A673 (cell line): ENCODE measurements around the gene RALGAPA2.
"Not testable (repeated sequence)": the region's sequence is repeated elsewhere in the genome, so short reads cannot be mapped to it uniquely, and the experiment has no call there.

Experiments used
- CTCF ChIP-seq: fragments of 300-800, 200-600 bp; sonication (generic); conservative IDR thresholded peaks from 2 replicates; pipeline ENCODE4 v1.5.1; 2017; ENCODE audit warnings: low read depth, mild to moderate bottlenecking, antibody characterized with exemption, low read length, moderate library complexity, mixed read lengths
- EZH2 ChIP-seq: fragments of 200-600 bp; sonication (generic); IDR thresholded peaks from 2 replicates; pipeline ENCODE4 v1.6.1; 2017; ENCODE audit warnings: borderline replicate concordance, low read depth, mild to moderate bottlenecking, mixed read lengths, antibody characterized with exemption, low read length; ENCODE audit not compliant: poor library complexity, severe bottlenecking

DNA sequence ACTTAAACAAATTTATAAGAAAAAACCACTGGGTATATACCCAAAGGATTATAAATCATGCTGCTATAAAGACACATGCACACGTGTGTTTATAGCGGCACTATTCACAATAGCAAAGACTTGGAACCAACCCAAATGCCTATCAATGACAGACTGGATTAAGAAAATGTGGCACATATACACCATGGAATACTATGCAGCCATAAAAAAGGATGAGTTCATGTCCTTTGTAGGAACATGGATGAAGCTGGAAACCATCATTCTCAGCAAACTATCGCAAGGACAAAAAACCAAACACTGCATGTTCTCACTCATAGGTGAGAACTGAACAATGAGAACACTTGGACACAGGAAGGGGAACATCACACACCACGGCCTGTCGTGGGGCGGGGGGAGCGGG is 169.1 kb downstream of the RALGAPA2 start:
- TF ChIP-seq CTCF, EZH2: not testable (repeated sequence)
